GM12874 (cell line): Measurements from ENCODE around the gene EEF2K.

Experiments used
- CTCF ChIP-seq: IDR thresholded peaks from 2 replicates; pipeline ENCODE4 v1.5.1; 2011; ENCODE audit warnings: low read depth, mild to moderate bottlenecking, control low read depth, low read length, moderate library complexity; ENCODE audit not compliant: insufficient read depth

EEF2K gene

GRCh38 chr16:22210285-22210684 lies 4.2 kb downstream of the EEF2K start:
- no peak for TF ChIP-seq CTCF

- TF ChIP-seq CTCF, result no peak
Measured at GRCh38 chr16:22210854-22211253, 4.8 kb downstream of the EEF2K start.

- TF ChIP-seq CTCF, result no peak
Measured at GRCh38 chr16:22213236-22213635, 7.2 kb downstream of the EEF2K start.

- TF ChIP-seq CTCF, result no peak
Measured at GRCh38 chr16:22213801-22214200, 7.7 kb downstream of the EEF2K start.

GRCh38 chr16:22214402-22214801 lies 8.3 kb downstream of the EEF2K start:
- TF ChIP-seq CTCF, result no peak

GRCh38 chr16:22214889-22215288 lies 8.8 kb downstream of the EEF2K start:
- TF ChIP-seq CTCF, result no peak

GRCh38 chr16:22216191-22216831 lies 10.2 kb downstream of the EEF2K start:
- no peak for TF ChIP-seq CTCF
